Activated CD4-positive, alpha-beta T cell treated with anti-CD3 and anti-CD28 coated beads, Interleukin-2, amount 50 U/mL, for 1 hour (primary cell): Measurements from ENCODE around the gene EMCN.
"Not testable (repeated sequence)": the region's sequence is repeated elsewhere in the genome, so short reads cannot be mapped to it uniquely, and the experiment has no call there.

ENCODE experiments used
- DNase-seq: peaks from one replicate; pipeline ENCODE4 v3.0.0-alpha.2; 2020

Gene EMCN

GRCh38 chr4:100369871-100370270, 148.0 kb downstream of the EMCN start:
- DNase-seq, result no peak

- DNase-seq, result no peak
Observed at GRCh38 chr4:100367451-100367850, 150.4 kb downstream of the EMCN start.

GRCh38 chr4:100366213-100366612, 151.6 kb downstream of the EMCN start:
- no peak for DNase-seq

- no peak for DNase-seq
Observed at GRCh38 chr4:100362366-100362765, 155.5 kb downstream of the EMCN start.

- DNase-seq, result no peak
Observed at GRCh38 chr4:100361336-100361735, 156.5 kb downstream of the EMCN start.

GRCh38 chr4:100360211-100360610, 157.6 kb downstream of the EMCN start:
- no peak for DNase-seq

GRCh38 chr4:100359441-100359840, 158.4 kb downstream of the EMCN start:
- DNase-seq, result no peak

GRCh38 chr4:100357542-100357941, 160.3 kb downstream of the EMCN start:
- no peak for DNase-seq

- no peak for DNase-seq
Observed at GRCh38 chr4:100356172-100356571, 161.7 kb downstream of the EMCN start.

- not testable (repeated sequence) for DNase-seq
Observed at GRCh38 chr4:100352352-100352751, 165.5 kb downstream of the EMCN start.

GRCh38 chr4:100348473-100348872, 169.3 kb downstream of the EMCN start:
- no peak for DNase-seq

GRCh38 chr4:100347241-100347640, 170.6 kb downstream of the EMCN start:
- DNase-seq, result no peak

- no peak for DNase-seq
Observed at GRCh38 chr4:100345585-100345984, 172.2 kb downstream of the EMCN start.
